Stimulated activated CD4-positive, alpha-beta T cell treated with anti-CD3 and anti-CD28 coated beads, Interleukin-2, amount 100 ng/mL, for 48 hours (primary cell): ENCODE results near the gene HOXB9.

ENCODE experiments used
- DNase-seq, 2 donors: peaks; one replicate each; pipeline ENCODE4 v3.0.0-alpha.2; 2020

Gene HOXB9

DNA sequence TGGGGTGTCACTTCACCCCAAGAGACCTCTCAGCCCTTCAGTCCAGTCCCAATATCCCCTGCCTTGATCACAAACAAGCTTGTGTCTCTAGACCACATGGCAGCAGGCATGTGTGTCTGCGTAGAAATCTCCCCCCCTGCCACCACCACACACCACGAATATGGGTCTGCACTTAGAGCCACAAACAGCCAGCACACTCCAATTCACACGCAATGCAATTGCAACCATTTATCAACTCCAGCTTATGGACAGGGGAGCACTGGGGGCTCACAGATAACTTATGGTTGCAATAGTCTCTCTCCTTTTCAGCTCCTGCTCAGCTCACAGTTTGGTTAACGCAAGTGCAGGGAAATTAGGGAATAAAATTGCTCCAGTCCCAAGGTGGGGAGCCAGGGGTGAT is 2.6 kb downstream of the HOXB9 start:
- DNase-seq, result no peak

DNA sequence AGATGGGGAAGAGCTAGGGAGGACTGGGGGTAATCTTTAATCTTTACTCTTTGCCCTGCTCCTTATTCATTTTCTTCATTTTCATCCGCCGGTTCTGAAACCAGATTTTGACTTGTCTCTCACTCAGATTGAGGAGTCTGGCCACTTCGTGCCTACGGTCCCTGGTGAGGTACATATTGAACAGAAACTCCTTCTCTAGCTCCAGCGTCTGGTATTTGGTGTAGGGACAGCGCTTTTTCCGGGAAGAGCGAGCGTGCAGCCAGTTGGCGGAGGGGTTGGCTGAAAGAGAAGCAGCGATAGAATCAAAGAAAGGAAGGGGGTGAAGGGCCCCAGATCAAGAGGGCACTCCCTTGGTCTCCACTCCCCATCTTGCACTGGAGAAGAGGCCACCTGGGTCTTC is 3.3 kb downstream of the HOXB9 start:
- DNase-seq, result no peak

DNA sequence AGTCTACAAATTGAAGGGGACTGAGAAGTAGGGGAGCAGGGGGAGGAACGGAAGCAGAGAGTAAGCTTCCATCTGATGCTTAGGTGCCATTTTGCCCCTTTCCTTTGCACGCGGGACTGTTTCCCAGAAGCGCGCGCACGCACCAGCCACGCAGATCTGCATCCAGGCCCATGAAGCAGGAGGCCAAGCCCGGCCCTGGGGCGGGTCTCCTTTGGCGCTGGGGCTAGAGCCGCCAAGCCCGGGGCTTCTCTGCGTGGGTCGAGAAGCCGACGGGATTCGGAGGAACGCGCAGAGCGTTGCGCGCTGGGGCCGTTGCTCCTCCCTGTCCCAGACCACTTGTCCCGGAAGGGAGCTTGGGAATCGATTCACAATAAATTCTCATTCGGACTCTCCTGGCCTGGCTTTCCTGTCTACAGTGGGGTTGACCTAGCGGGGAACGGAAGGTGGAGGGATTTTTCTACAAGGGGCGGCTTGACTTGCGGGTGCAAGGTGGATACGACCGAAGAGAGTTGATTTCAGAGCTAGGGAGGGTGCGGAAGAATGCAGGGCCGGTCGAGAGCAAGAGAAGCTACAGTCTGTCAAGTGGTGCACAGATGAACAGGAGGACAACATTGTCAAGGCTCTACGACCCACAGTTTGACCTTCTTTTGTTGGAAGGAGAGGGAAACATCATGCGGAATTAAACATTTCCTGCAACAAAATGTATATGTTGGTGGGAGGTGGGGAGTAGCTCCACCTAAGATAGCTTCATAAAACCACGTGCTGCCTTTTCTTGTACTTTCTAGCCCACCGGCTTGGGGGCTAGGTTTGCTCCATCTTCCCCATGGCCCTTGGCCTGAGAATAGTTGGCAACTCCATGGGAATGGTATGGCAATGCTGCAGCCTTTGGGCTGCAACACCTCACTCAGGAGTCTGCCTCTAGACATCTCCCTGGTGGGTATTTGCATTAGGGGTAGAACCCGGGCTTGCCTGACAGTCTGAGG is 4.5 kb downstream of the HOXB9 start:
- no peak for DNase-seq

DNA sequence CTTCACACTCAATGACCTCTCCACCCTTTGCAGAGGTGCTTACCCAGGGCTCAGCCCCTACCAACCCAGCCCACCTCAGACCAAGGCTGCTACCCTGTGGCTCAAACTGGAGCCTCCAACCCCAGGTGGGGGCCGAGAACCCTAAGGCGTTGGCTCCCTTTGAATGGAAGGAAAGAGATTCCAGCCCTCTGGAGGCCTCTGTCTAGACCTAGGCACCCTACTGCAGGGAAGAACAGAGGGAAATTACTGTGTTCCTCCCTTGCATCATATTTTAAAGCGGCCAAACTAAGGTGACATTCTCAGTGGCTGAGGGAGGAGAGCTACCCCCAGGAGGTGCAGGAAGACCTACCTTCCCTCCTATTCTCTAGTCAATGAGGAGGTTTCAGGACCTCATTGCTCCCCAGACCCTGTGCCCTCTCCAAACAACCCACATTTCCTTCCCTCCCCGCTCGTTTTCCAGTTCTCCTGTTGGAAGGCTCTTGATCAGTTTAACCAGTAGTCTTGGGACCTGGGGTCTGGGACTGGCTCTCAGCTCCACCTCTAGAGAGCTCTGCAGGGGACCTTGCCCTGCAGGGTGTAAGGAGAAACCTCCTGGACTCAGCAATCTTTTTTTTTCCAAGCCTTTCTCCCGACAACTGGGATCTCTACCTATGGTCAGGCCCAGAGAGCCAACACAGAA is 5.6 kb downstream of the HOXB9 start:
- DNase-seq, result no peak

DNA sequence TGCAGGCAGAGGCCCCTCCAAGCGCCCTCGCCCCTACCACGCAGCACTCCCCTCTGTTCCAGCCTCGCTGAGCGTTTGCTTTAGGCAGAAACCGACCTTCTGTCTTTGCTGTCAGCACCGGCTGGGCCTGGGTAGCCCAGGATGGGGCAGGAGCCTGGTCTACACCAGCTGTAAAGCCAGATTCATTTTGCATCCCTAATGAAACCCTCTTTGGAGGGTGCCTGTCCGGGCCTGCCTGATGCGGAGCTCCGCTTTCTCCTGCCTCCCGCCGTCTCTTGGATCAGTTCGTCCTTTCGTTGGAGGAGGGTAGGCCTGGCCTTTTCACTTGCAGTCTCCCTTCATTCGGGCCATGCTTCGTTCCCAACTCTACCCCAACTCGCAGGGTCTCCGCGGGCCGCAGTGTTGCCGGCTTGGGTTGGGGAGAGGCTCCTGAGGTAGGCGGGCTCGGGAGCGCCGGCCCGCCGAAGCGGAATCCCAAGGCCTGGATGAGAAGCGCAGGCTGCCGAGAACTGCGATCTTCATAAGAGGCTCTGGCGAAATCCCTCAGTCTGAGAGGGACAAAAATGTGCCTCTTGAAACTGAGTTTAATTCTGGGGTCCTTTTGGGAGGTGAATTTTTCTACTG is 6.2 kb downstream of the HOXB9 start:
- DNase-seq, result no peak

DNA sequence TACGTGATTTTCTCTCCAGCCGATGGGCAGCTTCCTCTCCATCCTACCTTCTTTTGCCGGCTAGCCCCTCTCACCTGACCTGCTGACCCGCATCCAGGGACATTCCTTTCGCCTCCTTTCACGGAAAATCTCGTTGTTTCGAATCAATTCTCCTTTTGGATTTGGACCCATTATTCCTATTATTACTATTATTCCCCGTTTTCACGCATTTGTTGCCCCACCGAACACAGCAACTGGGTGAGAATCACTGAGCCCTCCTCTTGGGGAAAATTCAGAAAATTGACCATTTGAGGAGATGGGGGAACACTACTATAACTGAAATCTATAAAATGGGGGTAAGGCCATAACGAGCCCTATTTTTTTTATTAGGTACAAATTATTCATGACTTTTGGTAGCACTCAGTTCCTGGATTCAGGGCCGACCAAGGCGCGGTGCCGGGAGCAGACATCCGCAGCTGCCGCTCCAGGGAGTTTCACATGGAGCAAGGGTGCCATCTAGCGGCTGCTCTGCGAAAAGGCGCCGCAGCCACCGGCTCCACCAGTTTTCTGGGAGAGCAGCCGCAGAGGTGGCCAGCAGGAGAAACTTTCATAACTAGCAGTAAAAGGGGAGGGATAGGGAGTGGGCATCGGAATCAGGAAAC is 7.8 kb downstream of the HOXB9 start:
- DNase-seq, result peak; percentile 89 to 90

DNA sequence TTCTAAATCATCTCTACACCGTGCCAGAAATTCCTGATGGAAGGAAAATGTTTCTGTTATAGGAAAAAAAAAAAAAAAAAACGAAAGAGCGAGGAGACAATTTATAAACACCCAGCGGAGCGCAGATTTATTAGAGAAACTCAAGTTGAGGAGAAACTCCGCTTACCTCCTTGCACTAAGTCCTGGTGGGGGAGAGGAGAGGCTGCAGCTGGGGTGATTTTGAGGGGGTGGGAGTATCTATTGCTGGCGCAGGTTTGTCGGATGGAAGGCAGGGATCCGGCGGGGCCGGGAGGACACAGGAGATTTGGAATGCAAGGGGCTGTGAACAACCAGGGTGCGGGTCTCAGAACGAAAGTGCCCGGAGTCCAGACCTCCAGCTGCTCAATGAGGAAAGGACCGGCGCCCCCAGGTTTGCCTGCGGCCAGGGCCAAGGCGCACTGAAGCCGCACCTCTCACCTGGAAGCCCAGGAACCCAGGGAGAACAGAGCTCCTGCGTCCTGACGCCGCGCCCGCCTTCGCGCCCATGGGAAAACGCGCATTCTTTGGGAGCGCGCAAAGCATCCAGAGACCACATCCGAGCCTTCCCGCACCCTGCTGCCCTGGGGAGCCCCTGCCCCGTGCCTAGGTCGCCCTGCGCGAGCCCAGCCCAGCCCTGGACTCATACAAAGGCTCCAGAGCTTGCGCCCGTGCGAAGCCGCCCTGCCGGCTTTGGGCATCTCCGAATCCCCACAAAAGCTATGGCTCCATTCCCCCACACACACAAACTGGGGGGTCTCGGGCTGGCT is 8.5 kb downstream of the HOXB9 start:
- no peak for DNase-seq

DNA sequence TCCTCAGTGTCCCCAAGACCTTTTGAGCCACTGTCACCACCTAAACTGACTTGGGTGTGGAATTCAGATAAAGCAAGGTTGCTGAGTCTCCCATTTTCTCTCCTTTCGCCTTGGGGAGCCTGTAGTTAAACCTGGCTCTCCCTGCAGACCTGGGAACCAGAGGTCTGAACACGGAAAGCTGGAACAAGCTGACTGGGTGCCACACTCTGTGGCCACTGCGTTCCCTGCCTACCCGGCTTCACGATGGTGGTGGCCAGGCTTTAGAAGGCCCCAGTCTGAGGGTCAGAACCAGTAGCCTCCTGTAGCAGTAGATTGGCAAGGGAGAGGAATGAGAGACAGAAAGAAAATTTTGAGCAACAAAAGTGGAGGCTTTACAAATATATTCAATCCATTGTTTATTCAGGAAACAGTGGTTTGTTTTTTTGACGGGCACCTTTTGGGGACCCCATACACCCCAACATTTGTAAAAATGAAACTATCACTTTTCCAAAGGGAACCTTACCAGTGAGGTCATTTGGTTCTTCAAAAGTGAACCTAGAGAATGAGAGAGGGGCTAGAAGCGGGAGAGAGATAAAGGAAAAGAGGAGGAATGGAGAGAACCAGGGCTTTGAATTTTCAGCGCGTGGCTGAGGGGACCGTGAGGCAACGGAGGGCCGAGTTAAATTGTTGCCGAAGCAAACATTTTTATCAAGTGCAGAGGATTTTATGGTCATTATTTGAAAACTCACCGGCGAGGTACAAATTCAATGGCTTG is 9.3 kb downstream of the HOXB9 start:
- no peak for DNase-seq

DNA sequence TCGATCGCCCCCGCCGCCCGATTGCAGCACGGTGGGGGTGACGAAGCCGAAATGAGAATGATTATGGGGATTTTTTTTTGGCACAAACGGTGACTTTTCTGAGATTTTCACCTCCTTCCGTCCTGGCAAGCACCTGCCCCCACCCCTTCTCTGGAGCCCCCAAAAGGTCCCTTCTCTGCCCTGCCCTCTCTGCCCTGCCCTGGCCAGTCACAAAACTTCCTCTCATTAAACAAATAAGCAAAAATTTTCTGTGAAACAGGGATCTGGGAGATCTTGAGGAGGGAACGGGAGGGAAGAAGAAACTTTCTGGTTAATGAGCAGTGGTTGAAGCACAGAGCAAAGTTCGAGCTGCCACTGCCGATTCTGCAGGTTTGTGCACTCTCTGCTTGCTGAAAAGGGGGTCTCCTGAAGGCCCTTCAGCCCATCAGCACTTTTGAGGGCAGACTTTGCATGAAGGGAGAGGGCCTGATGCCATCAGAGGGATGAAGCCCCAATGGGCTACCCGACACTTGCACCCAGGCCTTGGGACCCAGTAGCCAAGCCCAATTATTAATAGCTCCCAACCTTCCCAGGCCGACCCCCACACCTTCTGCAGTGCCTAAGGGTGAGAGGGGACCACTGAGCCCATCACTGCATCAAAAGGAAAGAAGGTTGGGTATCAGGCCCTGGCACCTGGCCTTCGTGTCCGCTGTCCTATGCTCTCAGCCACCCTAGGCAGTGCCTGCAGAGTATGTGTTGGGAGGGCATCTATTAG is 10.0 kb downstream of the HOXB9 start:
- no peak for DNase-seq

DNA sequence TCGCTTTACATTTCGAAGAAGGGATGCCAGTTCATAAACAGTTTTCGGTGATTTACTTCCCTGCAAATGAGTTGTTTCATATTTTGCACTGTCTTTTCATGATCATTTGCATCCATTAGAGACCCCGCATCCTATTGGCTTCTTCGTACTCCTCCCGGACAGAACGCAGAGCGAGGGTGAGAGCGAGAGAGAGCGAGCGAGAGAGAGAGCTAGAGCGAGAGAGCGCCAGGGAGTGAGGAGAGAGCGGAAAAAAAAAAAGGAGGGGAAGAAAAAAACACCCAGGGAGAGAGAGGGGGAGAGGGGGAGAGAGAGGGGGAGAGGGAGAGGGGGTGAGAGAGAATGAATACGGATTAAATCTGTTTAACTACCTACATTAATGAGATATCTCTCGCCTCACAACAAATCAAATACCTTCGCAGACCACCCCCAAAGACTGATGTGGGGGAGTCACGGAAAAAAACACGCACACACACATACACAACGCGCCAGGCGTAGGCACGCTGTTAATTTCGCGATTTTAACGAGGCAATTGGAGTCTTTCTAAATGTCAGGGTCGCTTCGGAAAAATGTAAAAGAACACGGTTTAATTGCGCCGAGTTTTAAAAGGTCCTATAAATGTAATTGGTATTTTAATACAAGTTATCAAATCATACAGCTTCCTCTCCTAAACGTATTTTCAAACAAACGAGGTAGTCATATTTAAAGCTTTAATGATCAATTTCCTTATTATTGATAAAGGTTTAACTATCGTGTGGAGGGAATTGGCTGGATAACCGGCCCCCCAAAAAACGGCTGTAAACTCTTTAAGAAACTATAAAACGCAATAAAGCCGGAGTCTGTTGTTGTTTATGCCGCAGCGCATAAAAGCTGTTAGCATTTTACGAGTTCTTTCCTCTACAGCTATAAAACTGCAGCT is 10.9 kb downstream of the HOXB9 start, which contains the start of gene HOXB8:
Gene HOXB8, minus strand, starts transcription at position 246 of the 916 bp plus-strand sequence. CDS start 588 bp downstream, outside the sequence.
- no peak for DNase-seq

DNA sequence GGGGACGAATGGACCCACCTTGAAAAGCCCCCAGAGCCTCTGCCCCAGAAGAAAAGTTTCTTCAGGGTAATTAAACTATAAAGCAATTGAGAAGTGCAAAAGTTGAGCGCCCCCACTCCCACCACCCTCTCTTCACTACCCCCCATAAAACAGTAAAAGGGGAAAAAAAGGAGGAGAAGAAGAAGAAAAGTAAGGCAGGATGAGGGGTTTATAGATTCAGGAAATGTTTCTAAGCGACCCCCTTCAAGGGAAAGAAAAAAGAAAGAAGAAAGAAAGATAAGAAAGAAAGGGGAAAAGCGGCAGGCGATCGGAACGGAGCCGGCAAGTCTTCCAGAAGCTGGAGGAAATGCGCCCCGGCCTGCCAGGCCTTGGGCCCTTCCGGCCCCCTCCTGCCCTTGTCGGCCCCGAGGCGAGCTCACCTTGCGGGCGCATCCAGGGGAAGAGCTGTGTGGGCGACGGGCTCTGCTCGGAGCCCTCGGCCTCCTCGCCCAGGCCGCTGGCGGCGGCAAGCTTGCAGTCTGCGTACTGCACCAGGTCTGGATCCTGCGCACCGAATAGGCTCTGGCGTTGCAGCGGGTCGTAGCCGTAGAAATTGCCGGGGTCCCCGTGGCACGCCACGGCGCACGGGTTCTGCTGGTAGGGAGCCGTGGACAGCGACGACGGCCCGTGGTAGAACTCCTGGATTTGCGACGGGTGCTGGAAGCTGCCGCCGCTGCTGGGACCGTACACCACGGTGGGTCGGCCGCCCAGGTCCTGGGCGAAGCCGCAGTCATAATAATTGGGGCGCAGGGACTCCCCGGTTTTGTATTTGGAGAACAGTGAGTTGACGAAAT is 12.1 kb downstream of the HOXB9 start:
- DNase-seq, result no peak

DNA sequence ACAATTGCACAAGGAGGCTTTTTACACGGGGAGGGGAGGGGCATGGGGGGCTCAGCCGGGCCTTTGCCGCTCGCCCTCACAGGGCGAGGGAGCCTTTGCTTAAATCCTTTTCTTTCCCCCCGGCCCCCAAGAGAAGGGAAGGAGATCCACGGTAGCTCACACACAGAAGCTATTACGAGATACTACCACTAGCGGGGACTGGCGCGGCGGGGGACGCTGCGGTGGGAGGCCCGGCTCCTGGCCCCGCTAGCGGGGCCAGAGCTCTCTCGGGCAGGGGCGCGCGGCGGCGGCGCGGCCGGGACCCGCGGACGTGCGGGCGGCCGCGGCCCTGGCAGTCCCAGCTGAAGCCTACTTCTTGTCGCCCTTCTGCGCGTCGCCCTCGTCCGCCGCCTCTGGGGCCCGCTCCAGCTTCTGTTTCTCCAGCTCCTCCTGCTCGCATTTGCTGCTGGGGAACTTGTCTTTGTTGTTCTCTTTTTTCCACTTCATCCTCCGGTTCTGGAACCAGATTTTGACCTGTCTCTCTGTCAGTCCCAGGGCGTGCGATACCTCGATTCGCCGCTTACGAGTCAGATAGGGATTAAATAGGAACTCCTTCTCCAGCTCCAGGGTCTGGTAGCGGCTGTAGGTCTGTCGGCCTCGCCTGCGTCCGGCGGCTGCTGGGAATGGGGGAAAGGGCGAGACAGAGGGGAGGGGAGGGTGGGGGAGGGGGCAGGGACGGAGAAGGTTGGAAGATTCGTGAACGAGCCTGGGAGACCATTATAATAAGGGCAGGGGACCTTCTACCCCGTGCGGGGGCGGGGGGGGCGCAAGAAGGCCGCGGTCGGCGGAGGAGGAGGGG is 13.1 kb downstream of the HOXB9 start:
- no peak for DNase-seq

DNA sequence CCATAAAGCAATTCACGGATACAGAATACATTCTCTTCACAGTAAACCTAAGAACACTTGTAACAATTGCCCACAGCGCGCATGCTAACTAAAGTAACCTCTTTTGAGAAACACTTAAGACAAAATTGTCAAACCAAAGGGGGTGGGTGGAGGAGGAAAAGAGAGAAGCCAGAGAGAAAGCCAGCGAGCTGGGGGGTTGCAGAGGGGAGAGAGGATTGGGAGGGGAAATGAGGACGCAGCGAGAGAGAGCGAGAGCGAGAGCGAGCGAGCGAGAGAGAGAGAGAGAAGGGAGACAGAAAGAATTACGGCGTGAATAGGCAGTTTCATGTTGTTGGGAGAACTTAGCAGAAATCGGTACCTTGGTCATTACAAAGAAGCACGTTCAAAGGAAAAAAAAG is 13.7 kb downstream of the HOXB9 start:
- no peak for DNase-seq

DNA sequence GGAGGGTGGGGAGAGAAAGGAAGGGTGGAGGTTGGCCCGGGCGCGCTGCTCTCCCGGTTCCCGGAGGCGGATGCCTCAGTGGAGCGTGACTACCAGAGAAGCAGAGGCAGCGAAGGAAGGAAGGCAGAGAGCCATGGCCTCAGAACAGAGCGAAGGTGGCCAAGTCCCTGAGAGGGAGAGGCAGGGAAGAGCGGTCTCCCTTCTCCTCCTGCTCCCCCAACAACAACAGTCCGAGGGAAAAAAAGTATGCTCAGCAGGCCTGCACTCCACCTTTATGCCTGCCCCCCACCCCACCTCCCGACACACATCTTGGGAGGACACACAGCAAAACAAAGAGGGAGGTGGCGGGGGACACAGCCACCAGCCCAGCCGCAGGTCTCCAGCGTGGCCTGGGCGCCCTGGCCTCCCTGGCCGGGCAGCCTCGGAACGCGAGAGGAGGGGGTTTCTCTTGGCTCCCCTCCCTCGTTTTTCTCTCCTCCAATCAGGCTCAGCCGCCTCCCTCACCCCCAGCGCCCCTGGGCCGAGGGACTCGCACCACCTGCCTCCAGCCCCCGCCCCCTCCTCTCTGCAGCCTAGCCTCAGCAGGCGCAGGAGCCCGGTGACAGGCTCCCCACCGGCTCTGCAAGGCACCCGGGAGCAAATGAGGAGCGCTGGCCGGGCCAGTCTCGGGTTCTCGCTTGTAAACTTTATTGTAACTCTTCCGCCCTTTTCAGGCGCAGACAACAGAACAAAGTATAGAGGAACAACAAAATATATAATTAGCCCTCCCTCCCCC is 14.3 kb downstream of the HOXB9 start:
- DNase-seq, result no peak

DNA sequence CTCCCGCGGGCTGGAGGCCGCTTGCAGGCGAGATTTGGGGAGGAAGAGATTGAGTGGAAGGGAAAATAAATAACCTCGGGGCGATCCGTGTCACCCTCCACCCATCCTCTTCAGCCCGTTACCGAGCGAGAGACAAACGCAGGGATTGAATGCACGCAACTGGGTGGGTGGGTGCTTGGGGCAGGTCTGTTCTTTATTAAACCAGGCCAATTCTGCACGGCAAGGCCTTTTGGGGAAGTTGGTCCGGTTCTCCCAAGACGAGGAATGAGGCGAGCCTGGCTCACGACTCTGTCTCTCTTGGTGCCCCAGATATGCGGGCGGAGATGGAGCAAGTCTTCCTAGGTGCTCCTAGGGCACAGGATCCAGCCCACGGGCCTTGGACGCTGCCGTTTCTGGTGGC is 14.9 kb downstream of the HOXB9 start:
- DNase-seq, result no peak

DNA sequence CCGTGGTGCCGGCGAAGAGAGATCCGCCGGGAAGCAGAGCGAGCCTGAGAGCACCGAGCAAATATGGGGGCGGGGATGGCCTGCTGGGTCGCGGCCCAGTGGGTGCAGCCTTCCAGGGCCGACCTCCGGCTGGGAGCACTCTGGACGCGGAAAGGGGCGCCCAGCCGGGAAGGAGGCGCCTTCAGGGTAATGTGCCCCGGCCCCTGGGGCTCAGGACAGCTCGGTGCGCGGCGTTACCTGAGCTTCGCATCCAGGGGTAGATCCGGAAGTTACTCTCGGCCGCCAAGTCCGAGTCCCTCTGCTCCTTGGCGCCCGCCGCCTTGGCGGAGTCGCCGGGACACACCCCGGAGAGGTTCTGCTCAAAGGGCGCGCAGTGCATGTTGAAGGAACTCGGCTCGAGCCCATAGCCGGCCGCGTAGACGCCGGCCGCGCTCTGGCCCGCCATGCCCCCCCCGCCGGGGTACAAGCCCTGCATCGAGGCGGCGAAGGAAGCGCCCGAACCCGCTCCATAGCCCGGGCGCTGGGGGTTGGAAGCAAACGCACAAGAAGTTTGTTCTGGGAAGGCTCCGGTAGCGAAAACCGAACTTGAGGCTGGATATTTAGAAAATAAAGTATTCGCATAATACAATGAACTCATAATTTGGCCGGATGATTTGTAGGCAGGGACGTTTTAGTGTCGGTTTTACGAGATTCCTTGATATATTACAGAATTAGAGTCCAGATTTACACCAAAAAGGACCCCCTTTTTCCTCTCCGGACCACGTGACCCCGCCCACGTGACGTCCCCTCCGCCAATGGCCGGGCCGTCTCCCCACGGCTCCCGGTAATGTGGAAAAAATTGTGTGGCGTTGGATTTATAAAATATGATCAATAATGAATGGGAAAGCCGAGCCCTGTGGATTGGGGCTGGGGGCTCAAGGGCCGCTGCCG is 15.6 kb downstream of the HOXB9 start, which contains the start of gene HOXB7:
Gene HOXB7, minus strand, starts transcription at position 736 of the 930 bp plus-strand sequence. Its CDS starts 99 bp downstream, at position 637.
- peak; percentile 65 to 69 for DNase-seq
